Activated CD4-positive, alpha-beta memory T cell treated with anti-CD3 and anti-CD28 coated beads, Interleukin-2, amount 10 ng/mL, durations not matched to agents 7 days and 5 days (primary cell): ENCODE data around the gene HORMAD2. TPM values are rescaled to one million over a fixed set of nuclear protein-coding genes. Genes with fewer than 3 reads are reported as not detected.
A peak's percentile ranks its signal among the peaks of the same experiment; 100 is the strongest.
"Not testable (repeated sequence)": the region's sequence is repeated elsewhere in the genome, so short reads cannot be mapped to it uniquely, and the experiment has no call there.

Experiments used
- CTCF ChIA-PET: fragments of 350-600 bp; sonication (Branson Sonifier 250); formaldehyde crosslinking; loops from one replicate; lab custom pipeline; 2021; ENCODE audit warnings: antibody characterized with exemption, inconsistent platforms; lab: Charles Lee
- POLR2A ChIA-PET: fragments of 350-600 bp; sonication (Branson Sonifier 250); formaldehyde crosslinking; loops from one replicate; lab custom pipeline; 2021; ENCODE audit warnings: antibody characterized with exemption; lab: Charles Lee
- DNase-seq: peaks from one replicate; pipeline ENCODE4 v3.0.0-alpha.2; 2020
- H3K27ac Mint-ChIP-seq: one replicate; pipeline ENCODE4 v1.8.0; 2021; ENCODE audit warnings: mild to moderate bottlenecking, mixed read lengths
- H3K27me3 Mint-ChIP-seq: one replicate; pipeline ENCODE4 v1.8.0; 2021; ENCODE audit warnings: mixed read lengths
- H3K36me3 Mint-ChIP-seq: one replicate; pipeline ENCODE4 v1.8.0; 2021; ENCODE audit warnings: low read depth, mixed read lengths
- H3K4me1 Mint-ChIP-seq: one replicate; pipeline ENCODE4 v1.8.0; 2021; ENCODE audit warnings: mixed read lengths
- H3K4me3 Mint-ChIP-seq: one replicate; pipeline ENCODE4 v1.8.0; 2021; ENCODE audit warnings: mild to moderate bottlenecking, mixed read lengths
- H3K9me3 Mint-ChIP-seq: one replicate; pipeline ENCODE4 v1.8.0; 2021; ENCODE audit warnings: mixed read lengths
- total RNA-seq, 2 experiments: library from RNA; stranded (reverse); gene quantifications; one replicate each; pipeline ENCODE4 v1.2.3, GENCODE V29; 2021

HORMAD2 gene
- total RNA-seq, 2 experiments from 2014 or later, result 0.23 TPM; not detected in 1

DNA sequence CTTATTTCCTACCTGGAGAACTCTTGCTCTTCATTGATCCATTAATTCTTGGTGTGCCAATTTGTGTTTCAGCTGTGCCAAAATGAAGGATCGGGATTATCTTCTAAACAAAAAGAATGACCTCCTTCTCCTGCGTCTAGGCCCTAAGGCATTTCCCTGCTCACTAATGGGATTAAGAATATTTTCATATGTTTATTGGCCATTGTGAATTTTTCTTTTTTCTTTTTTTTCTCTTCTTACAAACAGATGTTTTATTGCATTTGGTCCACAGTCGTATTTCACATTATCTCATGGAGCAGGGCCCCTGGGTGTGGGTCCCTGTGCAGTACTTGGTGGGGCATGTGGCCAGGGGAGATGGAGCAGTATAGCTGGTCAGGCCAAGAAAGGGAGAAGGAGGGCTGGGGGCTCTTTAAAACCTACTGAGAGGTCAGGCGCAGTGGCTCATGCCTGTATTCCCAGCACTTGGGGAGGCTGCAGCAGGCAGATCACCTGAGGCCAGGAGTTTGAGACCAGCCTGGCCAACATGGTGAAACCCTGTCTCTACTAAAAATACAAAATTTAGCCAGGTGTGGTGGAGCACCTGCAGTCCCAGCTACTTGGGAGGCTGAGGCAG is 35.3 kb upstream of the HORMAD2 start:
- Mint-ChIP-seq H3K4me1 (peaks cover 9% of the 10 kb centered on the region), H3K4me3 (no peak overlapping the region), H3K9me3 (no peaks in the 10 kb centered on the region), H3K27me3 (peaks cover 7% of the 10 kb centered on the region), H3K27ac (no peak overlapping the region), H3K36me3 (no peaks in the 10 kb centered on the region)
- ChIA-PET CTCF (no interaction called here), POLR2A (no interaction called here)
- no peak for DNase-seq

DNA sequence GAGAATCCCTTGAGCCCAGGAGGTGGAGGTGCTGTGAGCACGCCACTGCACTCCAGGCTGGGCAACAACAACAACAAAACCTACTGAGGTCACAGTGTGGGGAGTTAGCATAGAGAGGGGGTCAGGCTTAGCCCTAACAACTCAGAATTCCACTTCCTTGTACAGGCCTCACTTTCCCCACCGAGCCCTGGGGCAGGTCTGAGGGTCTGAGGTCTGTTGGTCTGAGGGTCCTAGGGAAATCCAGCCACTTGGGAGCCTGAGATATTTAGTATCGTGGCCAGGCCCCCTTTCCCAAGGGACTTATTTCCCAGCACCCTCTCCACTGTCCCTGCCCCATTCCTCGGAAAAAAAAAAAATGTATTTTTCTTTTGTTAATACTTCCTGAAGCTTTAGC is 34.8 kb upstream of the HORMAD2 start:
- H3K27ac Mint-ChIP-seq, result no peak overlapping the region
- no peaks in the 10 kb centered on the region for H3K36me3 Mint-ChIP-seq
- peaks cover 9% of the 10 kb centered on the region for H3K4me1 Mint-ChIP-seq
- ChIA-PET CTCF (no interaction called here), POLR2A (no interaction called here)
- no peaks in the 10 kb centered on the region for H3K9me3 Mint-ChIP-seq
- H3K27me3 Mint-ChIP-seq, result peaks cover 7% of the 10 kb centered on the region
- DNase-seq, result no peak
- H3K4me3 Mint-ChIP-seq, result no peak overlapping the region

DNA sequence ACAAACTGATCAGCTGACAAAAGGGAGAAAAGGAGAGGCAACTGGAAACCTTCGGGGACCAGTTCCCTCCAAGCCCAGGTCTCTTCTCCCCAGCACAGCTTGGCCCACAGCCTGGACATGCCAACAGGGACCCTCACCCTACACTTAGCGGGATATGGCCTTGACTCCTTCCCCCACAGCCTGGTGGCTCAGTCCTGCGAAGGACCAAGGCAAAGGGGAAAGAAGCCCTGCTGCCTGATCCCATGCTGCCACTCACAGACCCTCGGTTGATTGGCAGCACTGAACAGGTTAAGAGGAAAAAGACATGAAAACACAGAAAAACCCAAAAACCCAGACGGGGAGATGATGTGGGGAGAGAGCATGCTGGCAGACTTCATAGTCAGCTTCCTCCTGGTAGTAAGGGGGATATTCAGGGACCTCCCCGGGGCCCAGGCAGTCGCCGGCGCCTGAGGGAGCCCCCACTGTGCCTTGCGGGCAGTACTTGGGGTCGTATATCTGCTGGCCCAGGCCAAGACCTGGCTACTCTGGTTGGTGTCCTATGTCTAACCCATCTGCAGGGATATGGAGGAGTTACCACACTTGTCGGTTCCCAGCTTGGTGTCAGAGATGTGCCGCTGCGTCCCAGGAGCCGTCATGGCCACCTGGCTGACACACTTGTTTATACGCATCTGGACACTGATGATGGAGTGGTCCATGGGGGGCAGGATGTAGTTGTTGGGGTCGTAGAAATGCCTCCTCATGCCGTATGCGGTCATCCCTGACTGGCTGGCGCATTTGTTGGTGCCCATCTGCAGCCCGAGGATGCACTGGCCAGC is 34.2 kb upstream of the HORMAD2 start:
- no peaks in the 10 kb centered on the region for H3K36me3 Mint-ChIP-seq
- H3K27ac Mint-ChIP-seq, result no peak overlapping the region
- ChIA-PET POLR2A (interaction anchor here (1.0 kb wide), 1 partner anchor 378 kb away, joined by 3 read pairs; no protein-coding TSS in a partner anchor), CTCF (interaction anchor here (0.7 to 1.5 kb wide), 4 partner anchors 17 to 381 kb away, joined by 3 to 5 read pairs (median 4); no protein-coding TSS in a partner anchor)
- DNase-seq, result no peak
- H3K9me3 Mint-ChIP-seq, result no peaks in the 10 kb centered on the region
- no peak overlapping the region for H3K4me3 Mint-ChIP-seq
- H3K27me3 Mint-ChIP-seq, result peaks cover 4% of the 10 kb centered on the region
- peaks cover 9% of the 10 kb centered on the region for H3K4me1 Mint-ChIP-seq

GRCh38 chr22:30046716-30047363 is 33.4 kb upstream of the HORMAD2 start:
- Mint-ChIP-seq H3K4me3 (no peak overlapping the region), H3K27me3 (peaks cover 4% of the 10 kb centered on the region), H3K27ac (no peak overlapping the region), H3K36me3 (no peaks in the 10 kb centered on the region), H3K9me3 (no peaks in the 10 kb centered on the region), H3K4me1 (peaks cover 9% of the 10 kb centered on the region)
- ChIA-PET CTCF (interaction anchor here (0.5 to 1.5 kb wide), 8 partner anchors 11 to 382 kb away, joined by 3 to 7 read pairs (median 4); partner anchors contain the start of gene SEC14L2), POLR2A (interaction anchor here (1.0 kb wide), 1 partner anchor 378 kb away, joined by 3 read pairs; no protein-coding TSS in a partner anchor)
- DNase-seq, result no peak

DNA sequence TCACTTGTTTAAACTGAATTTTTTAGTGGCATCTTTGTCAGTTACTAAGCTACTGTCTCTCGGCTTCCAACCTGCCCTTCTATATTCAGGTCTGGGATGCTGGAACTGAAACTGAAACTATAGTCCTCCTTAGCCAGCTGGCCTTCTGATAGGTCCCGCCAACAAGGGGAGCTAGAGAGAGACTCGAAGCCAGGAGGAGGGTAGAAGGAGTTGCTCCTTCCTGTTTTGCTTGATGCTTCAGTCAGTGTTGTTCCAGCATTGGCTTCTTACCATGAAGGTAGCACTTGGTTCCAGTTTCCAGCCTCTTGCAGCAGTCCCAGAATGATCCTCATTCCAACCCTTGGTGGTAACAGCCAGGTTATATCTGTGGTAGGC is 32.9 kb upstream of the HORMAD2 start:
- CTCF ChIA-PET, result interaction anchor here (0.5 to 1.5 kb wide), 8 partner anchors 11 to 421 kb away, joined by 3 to 7 read pairs (median 4); partner anchors contain the start of gene SEC14L2
- DNase-seq, result peak; percentile 56
- Mint-ChIP-seq H3K4me1 (peaks cover 9% of the 10 kb centered on the region), H3K36me3 (no peaks in the 10 kb centered on the region), H3K27ac (no peak overlapping the region), H3K9me3 (no peaks in the 10 kb centered on the region), H3K4me3 (no peak overlapping the region), H3K27me3 (peaks cover 4% of the 10 kb centered on the region)
- POLR2A ChIA-PET, result interaction anchor here (1.0 kb wide), 2 partner anchors 12 to 377 kb away, joined by 3 read pairs; no protein-coding TSS in a partner anchor

- Mint-ChIP-seq H3K9me3 (no peaks in the 10 kb centered on the region), H3K36me3 (no peaks in the 10 kb centered on the region), H3K27me3 (peaks cover 2% of the 10 kb centered on the region), H3K27ac (no peak overlapping the region), H3K4me3 (no peak overlapping the region), H3K4me1 (peaks cover 9% of the 10 kb centered on the region)
- CTCF ChIA-PET, result interaction anchor here (0.6 to 1.5 kb wide), 2 partner anchors 123 to 422 kb away, joined by 3 read pairs; no protein-coding TSS in a partner anchor
- POLR2A ChIA-PET, result interaction anchor here (1.0 kb wide), 1 partner anchor 13 kb away, joined by 3 read pairs; no protein-coding TSS in a partner anchor
- no peak for DNase-seq
Observed at GRCh38 chr22:30048681-30049080, 31.6 kb upstream of the HORMAD2 start.

- H3K4me3 Mint-ChIP-seq, result no peak overlapping the region
- no peaks in the 10 kb centered on the region for H3K4me1 Mint-ChIP-seq
- H3K27me3 Mint-ChIP-seq, result peaks cover 6% of the 10 kb centered on the region
- CTCF ChIA-PET, result interaction anchor here (0.6 kb wide), 1 partner anchor 201 kb away, joined by 6 read pairs; no protein-coding TSS in a partner anchor
- POLR2A ChIA-PET, result no interaction called here
- DNase-seq, result no peak
- H3K36me3 Mint-ChIP-seq, result peaks cover 2% of the 10 kb centered on the region
- H3K27ac Mint-ChIP-seq, result no peak overlapping the region
- peaks cover 11% of the 10 kb centered on the region for H3K9me3 Mint-ChIP-seq
Observed at GRCh38 chr22:30054067-30054763, 26.0 kb upstream of the HORMAD2 start.

GRCh38 chr22:30054764-30055069 is 25.5 kb upstream of the HORMAD2 start:
- no peaks in the 10 kb centered on the region for H3K4me1 Mint-ChIP-seq
- CTCF ChIA-PET, result interaction anchor here (0.6 kb wide), 2 partner anchors 13 to 201 kb away, joined by 5 to 6 read pairs; no protein-coding TSS in a partner anchor
- H3K9me3 Mint-ChIP-seq, result peaks cover 15% of the 10 kb centered on the region
- no peak overlapping the region for H3K27ac Mint-ChIP-seq
- POLR2A ChIA-PET, result no interaction called here
- H3K27me3 Mint-ChIP-seq, result peaks cover 9% of the 10 kb centered on the region
- H3K4me3 Mint-ChIP-seq, result no peak overlapping the region
- peaks cover 4% of the 10 kb centered on the region for H3K36me3 Mint-ChIP-seq
- no peak for DNase-seq

DNA sequence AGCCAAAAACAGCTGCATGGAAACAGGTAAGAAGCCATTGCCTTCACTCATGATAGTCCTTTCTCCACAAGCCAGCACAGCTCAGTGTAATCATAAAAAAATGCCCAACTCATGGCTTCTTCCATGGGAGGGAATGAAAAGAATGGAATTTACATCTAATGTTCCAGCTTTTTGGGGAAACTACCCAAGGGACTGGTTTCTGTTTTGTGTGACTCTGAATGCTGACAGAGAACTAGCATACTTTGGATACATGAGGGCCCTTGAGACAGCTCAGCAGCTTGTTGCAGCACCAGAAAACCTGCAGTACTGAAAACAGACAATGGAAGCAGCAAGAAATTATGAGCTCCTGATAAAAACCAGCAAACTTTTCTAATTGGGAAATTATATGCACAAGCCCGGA is 24.2 kb upstream of the HORMAD2 start:
- H3K4me3 Mint-ChIP-seq, result no peak overlapping the region
- POLR2A ChIA-PET, result no interaction called here
- H3K36me3 Mint-ChIP-seq, result peaks cover 4% of the 10 kb centered on the region
- H3K4me1 Mint-ChIP-seq, result no peaks in the 10 kb centered on the region
- peaks cover 9% of the 10 kb centered on the region for H3K27me3 Mint-ChIP-seq
- no peak for DNase-seq
- H3K27ac Mint-ChIP-seq, result no peak overlapping the region
- CTCF ChIA-PET, result interaction anchor here (0.9 kb wide), 1 partner anchor 51 kb away, joined by 3 read pairs; no protein-coding TSS in a partner anchor
- peaks cover 15% of the 10 kb centered on the region for H3K9me3 Mint-ChIP-seq

- ChIA-PET POLR2A (no interaction called here), CTCF (interaction anchor here (1.6 kb wide), 1 partner anchor 10 kb away, joined by 3 read pairs; no protein-coding TSS in a partner anchor)
- Mint-ChIP-seq H3K27ac (no peak overlapping the region), H3K36me3 (peaks cover 7% of the 10 kb centered on the region), H3K27me3 (peaks cover 15% of the 10 kb centered on the region), H3K4me3 (no peak overlapping the region), H3K4me1 (no peaks in the 10 kb centered on the region), H3K9me3 (peaks cover 15% of the 10 kb centered on the region)
- DNase-seq, result no peak
Observed at GRCh38 chr22:30057375-30057774, 22.9 kb upstream of the HORMAD2 start.

- H3K4me3 Mint-ChIP-seq, H3K4me1 Mint-ChIP-seq, H3K36me3 Mint-ChIP-seq, DNase-seq, POLR2A ChIA-PET, CTCF ChIA-PET, H3K27ac Mint-ChIP-seq: not testable (repeated sequence)
- Mint-ChIP-seq H3K9me3 (peaks cover 23% of the 10 kb centered on the region), H3K27me3 (peaks cover 35% of the 10 kb centered on the region)
Observed at GRCh38 chr22:30059346-30060020, 20.8 kb upstream of the HORMAD2 start.

- POLR2A ChIA-PET, CTCF ChIA-PET, H3K27ac Mint-ChIP-seq, H3K36me3 Mint-ChIP-seq, DNase-seq, H3K4me1 Mint-ChIP-seq, H3K4me3 Mint-ChIP-seq: not testable (repeated sequence)
- peaks cover 38% of the 10 kb centered on the region for H3K27me3 Mint-ChIP-seq
- peaks cover 23% of the 10 kb centered on the region for H3K9me3 Mint-ChIP-seq
Observed at GRCh38 chr22:30061094-30061493, 19.2 kb upstream of the HORMAD2 start.
